GM23338 (cell line): Measurements from ENCODE around the gene PTPRJ. TPM values are rescaled to one million over a fixed set of nuclear protein-coding genes. Genes with fewer than 3 reads are reported as not detected.

Experiments used
- ATAC-seq: fragments of 200-7000 bp; cut with Tn5 transposase; 3 replicates; pipeline ENCODE4 v1.9.1; 2020
- DNase-seq: peaks from one replicate; pipeline ENCODE4 v3.0.0-alpha.2; 2015; ENCODE audit warnings: low spot score
- H2AFZ ChIP-seq: fragments of 200-600 bp; sonication (generic); 2 replicates; pipeline ENCODE4 v1.8.0; 2016; ENCODE audit warnings: antibody characterized with exemption, mild to moderate bottlenecking, moderate library complexity
- H3F3A ChIP-seq: fragments of 200-600 bp; sonication (generic); replicated peaks from 2 replicates; pipeline ENCODE4 v1.8.0; 2017; ENCODE audit warnings: antibody characterized with exemption, mixed run types, low read depth
- H3K27ac ChIP-seq: fragments of 200-600 bp; sonication (generic); 2 replicates; pipeline ENCODE4 v1.6.1; 2016; ENCODE audit warnings: low read depth
- H3K27me3 ChIP-seq: fragments of 200-600 bp; sonication (generic); 2 replicates; pipeline ENCODE4 v1.8.0; 2016; ENCODE audit warnings: mild to moderate bottlenecking, mixed run types, moderate library complexity; ENCODE audit not compliant: insufficient read depth
- H3K36me3 ChIP-seq: fragments of 200-600 bp; sonication (generic); 2 replicates; pipeline ENCODE4 v1.8.0; 2016; ENCODE audit warnings: mild to moderate bottlenecking; ENCODE audit not compliant: insufficient read depth
- H3K4me1 ChIP-seq: fragments of 200-600 bp; sonication (generic); 2 replicates; pipeline ENCODE4 v1.8.0; 2016; ENCODE audit warnings: mild to moderate bottlenecking, moderate library complexity; ENCODE audit not compliant: insufficient read depth
- H3K4me2 ChIP-seq: fragments of 200-600 bp; sonication (generic); 2 replicates; pipeline ENCODE4 v1.7.1; 2017; ENCODE audit warnings: mixed run types
- H3K4me3 ChIP-seq: fragments of 200-600 bp; sonication (generic); 2 replicates; pipeline ENCODE4 v1.6.1; 2016; ENCODE audit warnings: mixed run types
- H3K79me2 ChIP-seq: fragments of 200-600 bp; sonication (generic); replicated peaks from 2 replicates; pipeline ENCODE4 v1.8.0; 2017; ENCODE audit warnings: mild to moderate bottlenecking; ENCODE audit not compliant: insufficient read depth
- H3K9me2 ChIP-seq: fragments of 200-600 bp; sonication (generic); 2 replicates; pipeline ENCODE4 v1.8.0; 2017; ENCODE audit not compliant: insufficient read depth
- H4K20me1 ChIP-seq: fragments of 200-600 bp; sonication (generic); replicated peaks from 2 replicates; pipeline ENCODE4 v1.8.0; 2017; ENCODE audit warnings: mild to moderate bottlenecking; ENCODE audit not compliant: insufficient read depth
- H3K27ac Mint-ChIP-seq: 2 replicates; pipeline ENCODE4 v1.8.0; 2020; ENCODE audit warnings: inconsistent platforms, mild to moderate bottlenecking, moderate library complexity, mixed read lengths
- H3K27me3 Mint-ChIP-seq: 3 replicates; pipeline ENCODE4 v1.8.0; 2022; ENCODE audit warnings: low read depth, mild to moderate bottlenecking, moderate library complexity, mixed read lengths, inconsistent platforms; ENCODE audit not compliant: insufficient read depth, poor library complexity
- H3K36me3 Mint-ChIP-seq: 3 replicates; pipeline ENCODE4 v1.8.0; 2021; ENCODE audit warnings: low read depth, mild to moderate bottlenecking, inconsistent platforms, moderate library complexity, mixed read lengths
- H3K4me1 Mint-ChIP-seq: 3 replicates; pipeline ENCODE4 v1.8.0; 2020; ENCODE audit warnings: mild to moderate bottlenecking, inconsistent platforms, mixed read lengths
- H3K4me3 Mint-ChIP-seq: 3 replicates; pipeline ENCODE4 v1.8.0; 2021; ENCODE audit warnings: moderate library complexity, mild to moderate bottlenecking, inconsistent platforms, mixed read lengths
- H3K9me3 Mint-ChIP-seq: 3 replicates; pipeline ENCODE4 v1.8.0; 2020; ENCODE audit warnings: moderate library complexity, mild to moderate bottlenecking, inconsistent platforms, mixed read lengths
- CTCF ChIP-seq, 2 experiments: fragments of 200-600 bp in 1 of 2; sonication (generic) in 1 of 2; conservative IDR thresholded peaks; 2 replicates each; pipeline versions ENCODE4 v1.5.1 to v1.6.1; 2016 to 2017; ENCODE audit warnings: antibody characterized with exemption in 2 of 2, low read depth in 2 of 2, mild to moderate bottlenecking in 2 of 2, moderate library complexity in 1 of 2
- ETS1 ChIP-seq: IDR thresholded peaks from 2 replicates; pipeline ENCODE4 v1.6.1; 2016; ENCODE audit warnings: antibody characterized with exemption
- JUNB ChIP-seq: IDR thresholded peaks from one replicate; pipeline ENCODE4 v1.6.1; 2016; ENCODE audit warnings: antibody characterized with exemption; ENCODE audit not compliant: unreplicated experiment
- NANOG ChIP-seq: IDR thresholded peaks from 2 replicates; pipeline ENCODE4 v1.6.1; 2016; ENCODE audit warnings: antibody characterized with exemption, borderline replicate concordance
- POLR2AphosphoS5 ChIP-seq: IDR thresholded peaks from 2 replicates; pipeline ENCODE4 v1.6.1; 2016; ENCODE audit warnings: antibody characterized with exemption, low read depth
- REST ChIP-seq: IDR thresholded peaks from one replicate; pipeline ENCODE4 v1.6.1; 2018; ENCODE audit warnings: antibody characterized with exemption; ENCODE audit not compliant: unreplicated experiment
- ZNF114 ChIP-seq: fragments of 250-450 bp; sonication (Bioruptor Pico); IDR thresholded peaks from 2 replicates; pipeline ENCODE4 v1.5.0; 2020; ENCODE audit warnings: mild to moderate bottlenecking, moderate library complexity
- ZNF462 ChIP-seq: fragments of 250-450 bp; sonication (Bioruptor Pico); IDR thresholded peaks from 2 replicates; pipeline ENCODE4 v1.5.0; 2020; ENCODE audit warnings: mild to moderate bottlenecking, moderate library complexity
- polyA plus RNA-seq: library from polyadenylated mRNA; unstranded; fragments of >200 nt; fragmentation: Nextera tagmentation; extraction: Ambion mirVana; gene quantifications from 2 replicates; pipeline ENCODE4 v1.2.1, GENCODE V29; 2016
- total RNA-seq: library from RNA; depleted of rRNA; stranded (reverse); fragments of >200 nt; shearing (Covaris generic); gene quantifications from 2 replicates; pipeline ENCODE4 v1.2.3, GENCODE V29; 2014

Gene PTPRJ
- total and polyA plus RNA-seq, 2 experiments from 2014 or later = 4.2 to 16.0 TPM

GRCh38 chr11:48169259-48169658 lies 188.9 kb downstream of the PTPRJ start:
- Mint-ChIP-seq H3K9me3 (no peaks in the 10 kb centered on the region), H3K36me3 (peaks cover 7% of the 10 kb centered on the region), H3K4me3 (no peak overlapping the region), H3K4me1 (0 out of 3 replicates have a peak, but pooled peaks cover 3% of the 10 kb centered on the region), H3K27me3 (peaks cover 12% of the 10 kb centered on the region), H3K27ac (no peak overlapping the region; the same call in 1 of the 2 replicates)
- TF ChIP-seq ZNF462 (CRISPR knock-in tag) (no peak), ZNF114 (no peak), JUNB (no peak), POLR2AphosphoS5 (no peak), CTCF (conservative IDR thresholded peaks at IDR 0.05; ENCODE audit: low read depth in 2 of 2) (no peak), NANOG (no peak), ETS1 (no peak), REST (no peak)
- ATAC-seq (no peak), DNase-seq (no peak)
- no peaks in the 10 kb centered on the region for H3K9me2 ChIP-seq
- no peak overlapping the region for H2AFZ ChIP-seq
- no peaks in the 10 kb centered on the region for H3F3A ChIP-seq
- no peak overlapping the region for H3K4me3 ChIP-seq
- H3K27me3 ChIP-seq = no peaks in the 10 kb centered on the region
- peaks cover 6% of the 10 kb centered on the region; the same call in 1 of the 2 replicates for H4K20me1 ChIP-seq
- H3K27ac ChIP-seq = no peak overlapping the region
- H3K4me2 ChIP-seq = no peak overlapping the region
- H3K4me1 ChIP-seq = no peaks in the 10 kb centered on the region
- H3K79me2 ChIP-seq = no peaks in the 10 kb centered on the region
- H3K36me3 ChIP-seq = no peaks in the 10 kb centered on the region
